Cardiac fibroblast (primary cell): ENCODE results near the gene CHMP2B.
A peak's percentile ranks its signal among the peaks of the same experiment; 100 is the strongest.
"Not testable (repeated sequence)": the region's sequence is repeated elsewhere in the genome, so short reads cannot be mapped to it uniquely, and the experiment has no call there.

ENCODE experiments used
- DNase-seq, 2 donors: peaks; one replicate each; pipeline versions ENCODE4 v3.0.0 to v3.0.0-alpha.2; 2010; ENCODE audit warnings: low read depth in 2 of 2
- H3K4me3 ChIP-seq, 2 donors: replicated peaks in 1 of 2; 1 replicate in 1 of 2; 2 replicates in 1 of 2; pipeline ENCODE4 v1.5.1; 2011; ENCODE audit warnings: low read depth in 2 of 2, low read length in 2 of 2, mild to moderate bottlenecking in 2 of 2, moderate library complexity in 1 of 2
- TF ChIP-seq, protein P1 (sequence below): IDR thresholded peaks from one replicate; pipeline ENCODE4 v1.5.1; 2011; ENCODE audit warnings: low read depth, mild to moderate bottlenecking, low read length, inconsistent platforms

Gene CHMP2B

DNA sequence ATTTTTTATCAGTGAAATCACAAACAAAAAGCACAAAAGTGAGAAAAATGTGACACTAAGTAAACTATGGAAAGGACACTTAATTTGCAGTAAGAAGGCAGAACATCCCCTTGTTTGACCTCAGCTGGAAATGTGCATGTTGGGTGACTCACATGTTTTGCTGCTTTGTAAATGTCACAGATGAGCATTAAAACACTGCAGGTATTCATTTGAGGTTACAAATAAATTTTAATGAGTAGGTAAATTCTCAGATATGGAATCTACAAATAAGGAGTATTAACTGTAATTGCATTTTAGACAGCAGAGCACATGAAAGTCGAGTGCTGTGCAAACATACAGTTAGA, 20.3 kb downstream of the CHMP2B start:
- peak in 1 of 2 donors; percentile 39 for DNase-seq
- no peak overlapping the region for H3K4me3 ChIP-seq
- TF ChIP-seq, protein P1, sequence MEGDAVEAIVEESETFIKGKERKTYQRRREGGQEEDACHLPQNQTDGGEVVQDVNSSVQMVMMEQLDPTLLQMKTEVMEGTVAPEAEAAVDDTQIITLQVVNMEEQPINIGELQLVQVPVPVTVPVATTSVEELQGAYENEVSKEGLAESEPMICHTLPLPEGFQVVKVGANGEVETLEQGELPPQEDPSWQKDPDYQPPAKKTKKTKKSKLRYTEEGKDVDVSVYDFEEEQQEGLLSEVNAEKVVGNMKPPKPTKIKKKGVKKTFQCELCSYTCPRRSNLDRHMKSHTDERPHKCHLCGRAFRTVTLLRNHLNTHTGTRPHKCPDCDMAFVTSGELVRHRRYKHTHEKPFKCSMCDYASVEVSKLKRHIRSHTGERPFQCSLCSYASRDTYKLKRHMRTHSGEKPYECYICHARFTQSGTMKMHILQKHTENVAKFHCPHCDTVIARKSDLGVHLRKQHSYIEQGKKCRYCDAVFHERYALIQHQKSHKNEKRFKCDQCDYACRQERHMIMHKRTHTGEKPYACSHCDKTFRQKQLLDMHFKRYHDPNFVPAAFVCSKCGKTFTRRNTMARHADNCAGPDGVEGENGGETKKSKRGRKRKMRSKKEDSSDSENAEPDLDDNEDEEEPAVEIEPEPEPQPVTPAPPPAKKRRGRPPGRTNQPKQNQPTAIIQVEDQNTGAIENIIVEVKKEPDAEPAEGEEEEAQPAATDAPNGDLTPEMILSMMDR, result no peak

DNA sequence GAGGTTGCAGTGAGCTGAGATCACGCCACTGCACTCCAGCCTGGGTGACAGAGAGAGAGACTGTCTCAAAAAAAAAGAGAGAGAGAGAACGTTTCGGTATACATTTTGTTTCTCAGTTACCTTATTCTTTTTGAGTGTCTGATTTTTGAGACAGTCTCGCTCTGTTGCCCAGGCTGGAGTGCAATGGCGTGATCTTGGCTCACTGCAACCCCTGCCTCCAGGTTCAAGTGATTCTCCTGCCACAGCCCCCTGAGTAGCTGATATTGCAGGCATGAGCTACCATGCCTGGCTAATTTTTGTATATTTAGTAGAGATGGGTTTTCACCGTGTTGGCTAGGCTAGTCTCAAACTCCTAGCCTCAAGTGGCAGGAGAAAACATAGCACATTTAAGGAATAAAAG, 21.1 kb downstream of the CHMP2B start:
- H3K4me3 ChIP-seq, DNase-seq: not testable (repeated sequence)

DNA sequence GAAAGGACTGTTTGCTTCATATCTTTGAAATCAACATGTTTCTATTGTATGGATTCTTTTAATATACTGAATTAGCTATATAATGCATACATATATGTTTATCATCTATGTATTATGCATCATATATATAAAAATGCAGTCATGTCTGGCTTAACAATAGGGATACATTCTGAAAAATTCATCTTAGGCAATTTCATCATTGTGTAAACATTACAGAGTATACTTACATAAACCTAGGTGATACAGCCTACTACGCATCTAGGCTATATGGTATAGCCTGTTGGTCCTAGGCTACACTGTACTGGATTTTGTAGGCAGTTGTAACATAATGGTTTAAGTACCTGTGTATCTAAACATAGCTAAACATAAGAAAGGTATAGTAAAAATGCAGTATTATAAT, 21.7 kb downstream of the CHMP2B start:
- no peak overlapping the region for H3K4me3 ChIP-seq
- no peak for DNase-seq
- TF ChIP-seq, protein P1, result no peak

DNA sequence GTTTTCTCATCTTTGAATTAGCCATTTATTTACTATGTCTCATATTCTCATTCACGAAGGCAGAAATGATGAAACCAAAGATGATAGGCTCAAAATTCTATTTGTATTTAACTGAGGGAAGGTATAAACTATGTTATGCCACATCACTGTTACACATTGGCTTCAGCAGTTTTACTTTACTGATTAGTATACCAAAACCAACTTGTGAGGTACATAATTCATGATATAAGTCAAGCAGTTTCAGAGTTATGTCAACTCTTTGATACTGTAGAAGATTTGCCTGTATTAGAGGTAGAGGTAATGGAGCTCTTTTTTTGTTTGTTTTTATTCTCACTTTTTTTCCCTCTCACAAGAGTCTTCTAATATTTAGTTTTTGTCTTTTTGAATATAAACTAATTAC, 22.9 kb downstream of the CHMP2B start:
- DNase-seq, result no peak
- TF ChIP-seq, protein P1, result no peak
- H3K4me3 ChIP-seq, result no peak overlapping the region

DNA sequence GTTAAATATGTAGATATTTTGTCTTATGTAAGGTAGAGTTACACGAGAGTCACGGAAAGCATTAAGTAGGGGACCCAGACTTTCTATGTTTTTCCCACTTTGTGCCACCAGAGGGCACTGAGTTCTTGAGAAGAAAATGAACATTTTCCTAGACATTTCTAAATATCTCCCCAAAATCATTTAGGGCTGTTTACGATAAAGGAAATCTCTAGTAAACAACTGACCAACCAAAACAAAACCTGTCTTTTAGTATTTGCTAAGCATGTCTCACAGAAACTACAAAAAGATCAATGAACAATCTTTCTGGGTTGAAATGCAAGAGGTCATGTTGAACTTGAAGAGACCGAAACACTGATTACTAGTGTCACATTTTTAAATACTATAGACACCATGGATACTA, 33.2 kb downstream of the CHMP2B start:
- peak; percentile 64 to 77 for DNase-seq
- TF ChIP-seq, protein P1, result peak; percentile 60
- no peak overlapping the region for H3K4me3 ChIP-seq

DNA sequence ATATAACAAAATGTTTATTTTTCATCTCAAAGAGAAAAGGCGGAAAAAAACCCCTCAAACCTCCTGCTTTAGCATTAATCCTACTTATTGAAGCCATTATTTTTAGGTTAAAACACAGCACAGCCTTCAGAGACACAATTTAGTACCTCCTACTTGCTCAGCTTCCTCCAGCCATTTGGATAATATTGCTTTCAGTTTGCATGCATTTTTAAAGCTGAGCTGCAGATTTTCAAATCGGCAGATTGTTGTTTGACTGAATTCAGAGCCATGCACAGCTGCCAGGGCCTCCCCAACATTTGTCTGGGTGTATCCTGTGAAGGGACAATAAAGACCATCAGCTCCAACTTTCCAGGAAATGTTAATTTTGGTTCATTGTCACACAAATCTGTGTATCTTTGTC, 34.8 kb downstream of the CHMP2B start:
- no peak for DNase-seq
- TF ChIP-seq, protein P1, result no peak
- H3K4me3 ChIP-seq, result no peak overlapping the region

DNA sequence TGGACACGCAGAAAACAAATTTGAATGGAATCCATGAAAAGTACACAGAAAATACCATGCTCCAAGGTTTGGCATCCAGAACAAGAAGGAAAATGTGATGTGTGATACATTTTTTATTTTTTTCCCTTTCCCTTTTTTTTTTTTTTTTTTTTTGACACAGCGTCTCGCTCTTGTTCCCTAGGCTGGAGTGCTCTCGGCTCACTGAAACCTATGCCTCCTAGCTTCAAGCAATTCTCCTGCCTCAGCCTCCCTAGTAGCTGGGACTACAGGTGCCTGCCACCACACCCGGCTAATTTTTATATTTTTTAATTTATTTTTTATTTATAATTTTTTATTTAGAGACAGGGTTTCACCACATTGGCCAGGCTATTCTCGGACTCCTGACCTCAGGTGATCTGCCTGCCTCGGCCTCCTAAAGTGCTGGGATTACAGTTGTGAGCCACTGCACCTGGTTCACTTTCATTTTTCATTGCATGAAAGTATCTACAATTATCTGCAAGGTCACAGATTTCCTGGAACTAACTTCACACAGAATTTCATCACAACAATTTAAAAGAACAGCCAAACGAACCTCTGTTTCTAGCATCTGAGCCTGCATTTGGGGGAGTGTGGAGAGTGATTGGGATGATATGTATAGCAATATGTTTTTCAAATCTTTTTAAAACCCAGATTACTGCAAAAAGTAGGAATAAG, 41.0 kb downstream of the CHMP2B start:
- DNase-seq, result no peak
- H3K4me3 ChIP-seq, result no peak overlapping the region

More for the DNA sequence above, 41.0 kb downstream of the CHMP2B start:
- TF ChIP-seq, protein P1, result no peak
